Thymus (tissue), 11 donors: Measurements from ENCODE around the gene ZNF585A. TPM values are rescaled to one million over a fixed set of nuclear protein-coding genes. Genes with fewer than 3 reads are reported as not detected.
"Not testable (repeated sequence)": the region's sequence is repeated elsewhere in the genome, so short reads cannot be mapped to it uniquely, and the experiment has no call there.

Experiments used
- DNase-seq, 9 donors: peaks; one replicate each; pipeline ENCODE4 v3.0.0-alpha.2; 2013; ENCODE audit warnings: low spot score in 9 of 9, low read depth in 6 of 9, missing footprints in 1 of 9
- H3K27ac ChIP-seq, 2 donors: one replicate each; pipeline ENCODE4 v1.5.1; 2013; ENCODE audit warnings: control low read depth in 1 of 2, low read depth in 1 of 2, low read length in 1 of 2, mild to moderate bottlenecking in 1 of 2, moderate library complexity in 1 of 2
- H3K27me3 ChIP-seq, 2 donors: one replicate each; pipeline ENCODE4 v1.5.1; 2013; ENCODE audit warnings: low read length in 1 of 2; ENCODE audit not compliant: control insufficient read depth in 2 of 2, insufficient read depth in 1 of 2
- H3K36me3 ChIP-seq, 2 donors: one replicate each; pipeline ENCODE4 v1.5.1; 2013; ENCODE audit warnings: low read length in 1 of 2, mild to moderate bottlenecking in 1 of 2, moderate library complexity in 1 of 2; ENCODE audit not compliant: control insufficient read depth in 2 of 2, insufficient read depth in 2 of 2
- H3K4me1 ChIP-seq, 2 donors: one replicate each; pipeline ENCODE4 v1.5.1; 2013; ENCODE audit warnings: low read length in 2 of 2; ENCODE audit not compliant: control insufficient read depth in 2 of 2, insufficient read depth in 2 of 2
- H3K4me3 ChIP-seq, 2 donors: one replicate each; pipeline ENCODE4 v1.5.1; 2013; ENCODE audit warnings: low read length in 2 of 2, control low read depth in 1 of 2, mild to moderate bottlenecking in 1 of 2
- H3K9me3 ChIP-seq, 2 donors: one replicate each; pipeline ENCODE4 v1.5.1; 2013; ENCODE audit warnings: low read length in 1 of 2, mild to moderate bottlenecking in 1 of 2; ENCODE audit not compliant: control insufficient read depth in 2 of 2, insufficient read depth in 1 of 2
- WGBS: extraction: QIAGEN DNeasy Blood & Tissue Kit; methylation state at CpG from one replicate; pipeline ENCODE4 v1.1.7; 2013; 5-methylcytosine and 5-hydroxymethylcytosine counted together
- polyA plus RNA-seq: library from polyadenylated mRNA; stranded (reverse); fragments of 200-250 nt; gene quantifications from one replicate; pipeline ENCODE4 v1.2.3, GENCODE V29; 2013
- total RNA-seq: library from RNA; stranded (reverse); fragments of 120-200 nt; gene quantifications from one replicate; pipeline ENCODE4 v1.2.4, GENCODE V29; 2013
- donor health status: healthy.

ZNF585A gene
- total and polyA plus RNA-seq, 2 donors: 19.1 to 30.7 TPM

DNA sequence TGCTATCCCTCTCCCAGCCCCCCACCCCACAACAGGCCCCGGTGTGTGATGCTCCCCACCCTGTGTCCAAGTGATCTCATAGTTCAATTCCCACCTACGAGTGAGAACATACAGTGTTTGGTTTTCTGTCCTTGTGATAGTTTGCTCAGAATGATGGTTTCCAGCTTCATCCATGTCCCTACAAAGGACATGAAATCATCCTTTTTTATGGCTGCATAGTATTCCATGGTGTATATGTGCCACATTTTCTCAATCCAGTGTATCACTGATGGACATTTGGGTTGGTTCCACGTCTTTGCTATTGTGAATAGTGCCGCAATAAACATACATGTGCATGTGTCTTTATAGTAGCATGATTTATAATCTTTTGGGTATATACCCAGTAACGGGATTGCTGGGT, 24.6 kb upstream of the ZNF585A start:
- H3K27ac ChIP-seq, H3K9me3 ChIP-seq, H3K27me3 ChIP-seq, H3K4me1 ChIP-seq, H3K4me3 ChIP-seq, DNase-seq: not testable (repeated sequence)
- peaks cover 0 to 14% of the 10 kb centered on the region in 2 donors for H3K36me3 ChIP-seq
- WGBS: 98% methylated on average over 5 of the region's 5 CpGs

DNA sequence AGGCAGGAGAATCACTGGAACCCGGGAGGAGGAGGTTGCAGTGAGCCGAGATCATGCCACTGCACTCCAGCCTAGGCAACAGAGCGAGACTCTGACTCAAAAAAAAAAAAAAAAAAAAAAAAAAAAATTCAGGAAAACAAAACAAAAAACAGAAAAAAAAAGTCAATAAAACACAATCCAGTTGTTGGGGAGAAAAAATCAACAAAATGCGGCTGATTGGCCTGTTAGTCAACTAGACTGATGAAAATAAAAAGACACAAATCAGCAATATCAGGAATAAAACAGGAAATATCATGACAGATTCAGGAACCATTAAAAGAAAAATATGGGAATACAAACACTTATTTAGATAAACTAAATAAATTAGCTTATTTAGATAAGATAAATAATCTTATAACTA, 22.8 kb upstream of the ZNF585A start:
- H3K4me3 ChIP-seq, H3K27ac ChIP-seq, H3K27me3 ChIP-seq, H3K4me1 ChIP-seq, DNase-seq: not testable (repeated sequence)
- Histone ChIP-seq H3K36me3 (peaks cover 0 to 14% of the 10 kb centered on the region in 2 donors), H3K9me3 (peaks cover 7 to 13% of the 10 kb centered on the region in 2 donors)
- 96% methylated on average over 4 of the region's 4 CpGs for WGBS

DNA sequence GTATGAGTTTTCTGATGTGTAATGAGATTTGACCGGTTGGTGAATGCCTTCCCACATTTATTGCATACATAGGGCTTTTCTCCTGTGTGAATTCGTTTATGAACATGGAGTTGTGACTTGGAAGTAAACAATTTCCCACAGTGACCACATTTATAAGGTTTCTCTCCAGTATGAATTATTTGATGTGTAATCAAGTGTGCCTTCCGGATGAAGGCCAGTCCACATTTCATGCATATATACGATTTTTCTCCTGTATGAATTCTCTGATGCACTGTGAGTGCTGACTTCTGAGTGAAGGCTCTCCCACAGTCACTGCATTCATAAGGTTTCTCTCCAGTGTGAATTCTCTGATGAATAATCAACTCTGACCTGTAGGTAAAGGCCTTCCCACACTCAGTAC, 13.6 kb upstream of the ZNF585A start:
- peaks cover 5 to 16% of the 10 kb centered on the region in 2 donors for H3K36me3 ChIP-seq
- not testable (repeated sequence) for H3K4me1 ChIP-seq
- H3K9me3 ChIP-seq: peaks cover 4 to 11% of the 10 kb centered on the region in 2 donors

DNA sequence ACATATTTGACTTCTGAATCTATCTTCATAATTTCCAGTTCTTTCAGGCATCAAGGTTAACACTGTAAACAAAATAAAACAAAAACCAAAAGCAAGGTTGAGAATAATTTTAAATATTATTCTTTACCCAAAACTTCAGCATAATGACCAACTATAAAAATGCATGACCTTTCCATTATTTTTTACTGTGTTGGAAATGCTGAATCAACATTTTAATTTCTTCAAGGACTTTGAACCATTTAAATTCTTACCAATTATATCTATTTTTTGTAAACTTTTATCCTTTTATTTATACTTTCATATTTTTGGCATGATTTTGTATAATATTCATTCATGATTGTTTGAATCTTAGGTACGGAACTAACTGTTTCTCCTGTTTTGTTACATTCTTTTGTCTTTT, 6.9 kb downstream of the ZNF585A start:
- Histone ChIP-seq H3K27ac (no peak overlapping the region), H3K9me3 (peaks cover 6 to 9% of the 10 kb centered on the region in 2 donors), H3K27me3 (no peaks in the 10 kb centered on the region), H3K4me1 (no peaks in the 10 kb centered on the region), H3K4me3 (no peak overlapping the region), H3K36me3 (peaks cover 4 to 32% of the 10 kb centered on the region in 2 donors)
- 99% methylated on average over 1 of the region's 1 CpG for WGBS
- no peak for DNase-seq

More for the DNA sequence above, 13.6 kb upstream of the ZNF585A start:
- H3K27me3 ChIP-seq, H3K4me3 ChIP-seq, DNase-seq, H3K27ac ChIP-seq: not testable (repeated sequence)
- WGBS: 95% methylated on average over 4 of the region's 4 CpGs

DNA sequence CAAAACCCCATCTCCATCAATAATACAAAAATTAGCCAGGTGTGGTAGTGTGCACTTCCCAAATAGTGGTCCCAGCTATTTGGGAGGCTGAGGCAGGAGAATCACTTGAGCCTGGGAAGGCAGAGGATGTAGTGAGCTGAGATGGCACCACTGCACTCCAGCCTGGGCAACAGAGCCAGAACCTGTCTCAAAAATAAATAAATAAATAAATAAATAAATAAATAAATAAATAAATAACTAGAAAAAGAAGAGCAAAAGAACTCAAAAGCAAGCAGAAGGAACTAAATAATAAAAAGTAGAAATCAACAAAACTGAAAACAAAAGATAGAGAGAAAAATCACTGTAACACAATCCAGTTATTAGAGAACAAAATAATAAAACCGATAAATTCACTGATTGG, 12.3 kb downstream of the ZNF585A start:
- no peaks in the 10 kb centered on the region for H3K27me3 ChIP-seq
- peaks cover 7 to 12% of the 10 kb centered on the region in 2 donors for H3K36me3 ChIP-seq
- 97% methylated on average over 1 of the region's 1 CpG for WGBS
- DNase-seq: no peak
- no peak overlapping the region for H3K4me3 ChIP-seq
- H3K9me3 ChIP-seq: peaks cover 6 to 13% of the 10 kb centered on the region in 2 donors
- H3K4me1 ChIP-seq: no peaks in the 10 kb centered on the region
- H3K27ac ChIP-seq: no peak overlapping the region

DNA sequence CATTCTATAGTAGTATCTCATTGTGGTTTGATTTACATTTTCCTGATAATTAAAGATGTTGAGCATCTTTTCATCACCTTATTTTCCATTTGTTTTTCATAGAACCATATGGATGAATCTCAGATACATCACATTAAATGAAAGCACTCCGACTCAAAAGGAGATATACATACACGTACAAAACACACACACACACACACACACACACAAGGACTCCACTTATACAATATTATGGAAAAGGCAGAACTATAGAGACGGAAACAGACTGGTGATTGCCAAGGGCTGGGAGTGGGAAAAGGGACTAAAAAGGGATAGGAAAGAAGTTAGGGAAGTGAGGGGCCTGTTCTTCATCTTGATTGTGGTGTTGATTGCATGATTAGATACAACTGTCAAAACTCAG, 24.3 kb downstream of the ZNF585A start:
- H3K27ac ChIP-seq: no peak overlapping the region
- no peaks in the 10 kb centered on the region for H3K27me3 ChIP-seq
- 99% methylated on average over 3 of the region's 3 CpGs for WGBS
- no peak for DNase-seq
- peaks cover 0 to 3% of the 10 kb centered on the region in 2 donors for H3K36me3 ChIP-seq
- peaks cover 10 to 16% of the 10 kb centered on the region in 2 donors for H3K9me3 ChIP-seq
- H3K4me3 ChIP-seq: no peak overlapping the region
- no peaks in the 10 kb centered on the region for H3K4me1 ChIP-seq

- Histone ChIP-seq H3K9me3 (peaks cover 10 to 24% of the 10 kb centered on the region in 2 donors), H3K4me3 (no peak overlapping the region), H3K27me3 (no peaks in the 10 kb centered on the region), H3K27ac (no peak overlapping the region), H3K36me3 (no peaks in the 10 kb centered on the region), H3K4me1 (no peaks in the 10 kb centered on the region)
- no peak for DNase-seq
- 22% methylated on average over 1 of the region's 1 CpG for WGBS
These were observed 36.4 kb downstream of the ZNF585A start for GRCh38 chr19:37136111-37136510.

GRCh38 chr19:37128821-37129177, 43.7 kb downstream of the ZNF585A start:
- no peaks in the 10 kb centered on the region for H3K27me3 ChIP-seq
- no peak overlapping the region for H3K4me3 ChIP-seq
- peaks cover 9 to 15% of the 10 kb centered on the region in 2 donors for H3K36me3 ChIP-seq
- WGBS: 82% methylated on average over 3 of the region's 3 CpGs
- no peak for DNase-seq
- no peak overlapping the region for H3K27ac ChIP-seq
- peaks cover 14 to 24% of the 10 kb centered on the region in 2 donors for H3K9me3 ChIP-seq
- H3K4me1 ChIP-seq: no peaks in the 10 kb centered on the region

DNA sequence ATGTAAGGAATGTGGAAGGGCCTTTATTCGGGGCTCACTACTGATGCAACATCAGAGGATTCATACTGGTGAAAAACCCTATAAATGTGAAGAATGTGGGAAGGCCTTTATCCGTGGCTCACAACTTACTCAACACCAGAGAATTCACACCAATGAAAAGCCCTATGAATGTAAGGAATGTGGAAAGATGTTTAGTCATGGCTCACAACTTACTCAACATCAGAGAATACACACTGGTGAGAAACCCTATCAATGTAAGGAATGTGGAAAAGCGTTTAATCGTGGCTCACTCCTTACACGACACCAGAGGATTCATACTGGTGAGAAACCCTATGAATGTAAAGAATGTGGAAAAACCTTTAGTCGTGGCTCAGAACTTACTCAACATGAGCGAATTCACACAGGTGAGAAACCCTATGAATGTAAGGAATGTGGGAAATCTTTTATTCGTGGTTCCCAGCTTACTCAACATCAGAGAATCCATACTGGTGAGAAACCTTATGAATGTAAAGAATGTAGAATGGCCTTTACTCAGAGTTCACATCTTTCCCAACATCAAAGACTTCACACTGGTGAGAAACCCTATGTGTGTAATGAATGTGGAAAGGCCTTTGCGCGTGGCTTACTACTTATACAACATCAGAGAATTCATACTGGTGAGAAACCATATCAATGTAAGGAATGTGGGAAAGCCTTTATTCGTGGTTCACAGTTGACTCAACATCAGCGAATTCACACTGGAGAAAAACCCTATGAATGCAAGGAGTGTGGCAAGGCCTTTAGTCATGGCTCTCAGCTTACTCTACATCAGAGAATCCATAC, 44.3 kb downstream of the ZNF585A start:
- Histone ChIP-seq H3K27ac (no peak overlapping the region), H3K36me3 (peaks cover 9 to 15% of the 10 kb centered on the region in 2 donors), H3K9me3 (peaks cover 8 to 20% of the 10 kb centered on the region in 2 donors), H3K4me3 (no peak overlapping the region), H3K4me1 (no peaks in the 10 kb centered on the region), H3K27me3 (no peaks in the 10 kb centered on the region)
- no peak for DNase-seq
- WGBS: 97% methylated on average over 12 of the region's 12 CpGs
